Measurements from ENCODE around the gene FNDC3B.

The FNDC3B gene

GRCh38 chr3:172387728-172388127 is 348.4 kb downstream of the FNDC3B start:
- DNase-seq (ENCODE audit: low read depth), result no peak
- no peak for TF ChIP-seq CTCF (IDR thresholded peaks at IDR 0.05; ENCODE audit: insufficient read depth, low read depth, low read length, missing control alignments)
- H3K4me3 ChIP-seq (ENCODE audit: low read depth, low read length), result no peak overlapping the region

GRCh38 chr3:172388412-172389078 is 349.2 kb downstream of the FNDC3B start:
- TF ChIP-seq CTCF (IDR thresholded peaks at IDR 0.05; ENCODE audit: insufficient read depth, low read depth, low read length, missing control alignments), result no peak
- DNase-seq (ENCODE audit: low read depth), result no peak
- no peak overlapping the region for H3K4me3 ChIP-seq (ENCODE audit: low read depth, low read length)

- H3K4me3 ChIP-seq (ENCODE audit: low read depth, low read length), result no peak overlapping the region
- TF ChIP-seq CTCF (IDR thresholded peaks at IDR 0.05; ENCODE audit: insufficient read depth, low read depth, low read length, missing control alignments), result no peak
- DNase-seq (ENCODE audit: low read depth), result no peak
These were observed 351.4 kb downstream of the FNDC3B start for GRCh38 chr3:172390792-172391191.

GRCh38 chr3:172391592-172392302 is 352.4 kb downstream of the FNDC3B start:
- DNase-seq (ENCODE audit: low read depth), result no peak
- no peak overlapping the region for H3K4me3 ChIP-seq (ENCODE audit: low read depth, low read length)
- no peak for TF ChIP-seq CTCF (IDR thresholded peaks at IDR 0.05; ENCODE audit: insufficient read depth, low read depth, low read length, missing control alignments)

GRCh38 chr3:172394692-172395091 is 355.3 kb downstream of the FNDC3B start:
- no peak for DNase-seq (ENCODE audit: low read depth)
- H3K4me3 ChIP-seq (ENCODE audit: low read depth, low read length), result no peak overlapping the region
- no peak for TF ChIP-seq CTCF (IDR thresholded peaks at IDR 0.05; ENCODE audit: insufficient read depth, low read depth, low read length, missing control alignments)

GRCh38 chr3:172396400-172396799 is 357.0 kb downstream of the FNDC3B start:
- TF ChIP-seq CTCF (IDR thresholded peaks at IDR 0.05; ENCODE audit: insufficient read depth, low read depth, low read length, missing control alignments), result no peak
- H3K4me3 ChIP-seq (ENCODE audit: low read depth, low read length), result no peak overlapping the region
- no peak for DNase-seq (ENCODE audit: low read depth)
